ENCODE data around the gene AGBL3. TPM values are rescaled to one million over a fixed set of nuclear protein-coding genes. Genes with fewer than 3 reads are reported as not detected.

AGBL3 gene
- total RNA-seq, 1 experiment from 2014 or later: 2.1 TPM

GRCh38 chr7:135159359-135160085 lies 173.2 kb downstream of the AGBL3 start:
- TF ChIP-seq ATF1 (CRISPR knock-in tag; IDR thresholded peaks at IDR 0.05): no peak
- no peak for TF ChIP-seq SMAD4 (CRISPR knock-in tag; IDR thresholded peaks at IDR 0.05)
- no peak for TF ChIP-seq E2F4 (CRISPR knock-in tag; IDR thresholded peaks at IDR 0.05; ENCODE audit: borderline replicate concordance, low read depth)
- no peak for TF ChIP-seq NR3C1 (CRISPR knock-in tag; conservative IDR thresholded peaks at IDR 0.05; ENCODE audit: low read depth)
- TF ChIP-seq ZNF138 (CRISPR knock-in tag; conservative IDR thresholded peaks at IDR 0.05): no peak
- no peak for TF ChIP-seq USF1 (CRISPR knock-in tag; IDR thresholded peaks at IDR 0.05)
- TF ChIP-seq GTF2I (CRISPR knock-in tag; conservative IDR thresholded peaks at IDR 0.05): no peak
- TF ChIP-seq MXD4 (CRISPR knock-in tag; IDR thresholded peaks at IDR 0.05; ENCODE audit: borderline replicate concordance): no peak
- TF ChIP-seq ZNF317 (CRISPR knock-in tag; IDR thresholded peaks at IDR 0.05; ENCODE audit: borderline replicate concordance, low read depth): no peak
- no peak for TF ChIP-seq ZNF281 (CRISPR knock-in tag; IDR thresholded peaks at IDR 0.05)
- no peak for TF ChIP-seq PRDM15 (CRISPR knock-in tag; IDR thresholded peaks at IDR 0.05)
- no peak for TF ChIP-seq IRF1 (CRISPR knock-in tag; IDR thresholded peaks at IDR 0.05)
- TF ChIP-seq ZNF512 (CRISPR knock-in tag; IDR thresholded peaks at IDR 0.05; ENCODE audit: borderline replicate concordance): no peak
- no peak for TF ChIP-seq HMGA2 (CRISPR knock-in tag; IDR thresholded peaks at IDR 0.05)
- TF ChIP-seq AR (CRISPR knock-in tag; IDR thresholded peaks at IDR 0.05): no peak
- no peak for TF ChIP-seq MYBL2 (CRISPR knock-in tag; IDR thresholded peaks at IDR 0.05)
- no peak for TF ChIP-seq ZNF263 (CRISPR knock-in tag; IDR thresholded peaks at IDR 0.05; ENCODE audit: low read depth)
- no peak for TF ChIP-seq EMX1 (CRISPR knock-in tag; IDR thresholded peaks at IDR 0.05)
- Mint-ChIP-seq H3K4me1 (peaks cover 26% of the 10 kb centered on the region), H3K27me3 (ENCODE audit: low read depth) (peaks cover 5% of the 10 kb centered on the region), H3K27ac (no peak overlapping the region), H3K9me3 (peaks cover 63% of the 10 kb centered on the region), H3K36me3 (peaks cover 79% of the 10 kb centered on the region), H3K4me3 (no peak overlapping the region)
- no peak for ATAC-seq
- DNase-seq (ENCODE audit: low spot score): no peak
- ChIA-PET POLR2A (no interaction called here), CTCF (interaction anchor here (1.9 kb wide), 1 partner anchor 173 kb away, joined by 5 read pairs; the partner anchor contains the start of gene AGBL3)

Data from WTC11 (cell line).